Stimulated activated CD8-positive, alpha-beta memory T cell treated with anti-CD3 and anti-CD28 coated beads, Interleukin-7, amount 100 ng/mL, for 1 hour (primary cell): ENCODE data around the gene AKTIP.
"Not testable (repeated sequence)": the region's sequence is repeated elsewhere in the genome, so short reads cannot be mapped to it uniquely, and the experiment has no call there.

Source experiments
- DNase-seq, 2 donors: peaks; one replicate each; pipeline ENCODE4 v3.0.0-alpha.2; 2020; ENCODE audit warnings: low read depth in 2 of 2

Gene AKTIP

DNA sequence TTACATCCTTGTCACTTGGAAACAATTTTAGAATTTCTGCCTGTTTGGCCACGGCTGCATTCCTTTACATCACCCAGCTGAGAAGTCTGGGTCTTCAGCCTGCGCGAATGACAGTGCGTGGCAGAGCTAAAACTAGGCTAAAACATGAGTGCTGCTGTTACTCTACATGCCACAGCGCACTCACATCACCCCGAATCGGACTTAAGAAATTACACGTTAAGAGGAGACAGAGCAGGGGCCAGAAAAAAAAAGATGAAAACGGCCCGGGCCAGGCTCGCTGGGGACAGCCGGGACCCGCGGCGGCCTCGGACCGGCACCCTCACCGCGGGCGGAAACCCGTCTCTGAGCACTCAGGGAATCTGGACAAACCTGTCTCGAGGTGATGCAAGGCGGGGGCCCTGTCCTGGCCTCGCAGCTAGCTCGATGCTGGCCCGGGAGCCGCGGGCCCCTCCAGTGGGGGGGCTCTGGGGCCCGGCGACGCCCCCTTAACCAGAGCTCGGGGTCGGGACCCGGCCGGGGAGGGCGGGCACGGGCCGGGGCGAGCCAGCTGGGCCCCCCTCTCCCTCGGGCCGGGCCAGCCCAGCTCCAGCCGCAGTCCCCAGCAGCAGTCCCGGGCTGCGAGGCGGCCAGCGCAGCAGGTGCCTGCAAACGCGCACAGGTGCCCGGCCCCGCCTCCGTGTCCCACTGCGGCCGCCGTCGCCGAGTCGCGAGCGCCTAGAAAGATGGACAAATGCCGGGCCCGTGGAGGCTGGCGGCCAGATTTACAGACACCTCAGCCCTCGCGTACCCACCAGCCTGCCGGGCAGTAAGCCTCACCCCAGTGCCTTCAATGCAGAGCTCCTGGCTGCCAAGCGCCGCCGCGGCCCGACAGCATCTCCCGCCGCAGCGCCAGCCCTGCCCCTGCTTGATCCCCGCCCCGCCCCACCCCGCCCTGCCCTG is at the start of gene AKTIP:
AKTIP (minus strand) TSS at position 879 of the 939 bp plus-strand sequence. CDS start 2,950 bp downstream, outside the sequence.
- DNase-seq: no peak

DNA sequence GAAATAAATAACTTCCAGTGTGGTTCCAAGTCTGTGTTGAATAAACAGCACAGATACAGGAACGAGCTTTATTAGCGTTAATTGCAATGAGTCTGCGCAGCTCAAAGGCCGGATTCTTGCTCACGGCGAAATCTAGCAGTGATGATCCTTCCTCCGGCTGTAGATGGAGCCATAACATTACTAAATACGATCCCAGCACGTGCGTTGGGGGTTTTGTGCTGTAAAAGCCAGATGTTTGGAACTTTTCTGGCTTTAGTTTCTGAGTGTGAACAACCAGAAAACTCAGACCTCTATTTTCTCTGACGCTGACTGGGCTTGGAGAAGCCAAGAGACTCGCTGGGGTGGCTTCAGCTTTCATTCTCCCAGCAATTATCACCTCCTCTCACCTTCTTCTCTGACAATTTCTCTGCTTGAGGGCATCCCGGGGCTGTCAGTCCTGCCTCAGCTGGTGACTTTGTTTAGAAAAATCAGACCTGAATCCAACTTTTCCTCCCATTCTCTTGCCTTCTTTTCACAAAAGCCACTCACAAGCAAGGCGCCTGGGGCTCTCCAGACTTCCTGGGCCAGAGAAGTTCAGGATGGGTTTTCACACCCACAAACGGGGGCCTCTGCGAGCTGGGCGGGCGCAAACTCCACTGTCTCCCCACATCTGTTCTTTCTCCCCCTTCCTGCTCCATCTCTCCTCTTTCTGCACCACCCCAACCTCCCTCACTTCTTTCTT is 47.1 kb upstream of the AKTIP start:
- peak; percentile 11 to 14 for DNase-seq

DNA sequence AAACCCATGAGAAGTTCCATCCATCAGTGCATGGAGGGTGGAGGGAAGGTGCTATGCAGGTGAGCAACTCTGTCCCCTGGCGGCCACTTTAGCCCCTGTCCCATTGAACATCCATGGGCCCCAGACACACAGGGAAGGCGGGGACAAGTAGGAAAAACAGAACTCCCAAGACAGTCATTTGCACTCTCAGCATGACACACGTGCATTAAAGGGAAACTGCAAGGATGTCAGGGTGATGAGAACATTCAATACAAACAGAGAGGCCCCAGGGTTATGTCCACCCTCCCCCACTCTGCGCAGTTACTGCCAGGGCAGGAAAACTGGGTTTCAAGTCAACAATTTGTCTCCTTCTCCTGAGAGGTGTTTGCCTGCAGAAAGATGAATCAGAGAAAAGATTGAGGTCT is 44.0 kb upstream of the AKTIP start:
- DNase-seq: no peak

DNA sequence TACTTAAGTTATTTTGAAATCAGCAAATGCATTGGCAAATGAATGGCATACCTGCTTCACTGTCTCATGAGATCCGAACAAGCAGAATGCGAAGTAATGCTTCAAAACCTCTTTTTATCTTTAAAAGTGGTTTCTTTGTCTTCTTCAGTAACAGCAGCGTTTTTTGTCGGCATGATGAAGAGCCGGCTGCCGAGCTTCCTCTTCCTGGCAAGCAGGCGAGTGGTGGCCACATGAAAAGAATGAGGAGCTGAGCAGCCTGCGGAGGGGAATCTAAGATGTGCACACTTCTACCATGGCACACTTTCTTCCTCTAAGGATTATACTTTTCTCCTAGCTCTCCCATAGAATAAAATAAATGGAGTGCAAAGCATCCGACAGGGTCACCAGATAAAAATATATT is 42.4 kb upstream of the AKTIP start:
- peak in 1 of 2 donors; percentile 8 for DNase-seq

DNA sequence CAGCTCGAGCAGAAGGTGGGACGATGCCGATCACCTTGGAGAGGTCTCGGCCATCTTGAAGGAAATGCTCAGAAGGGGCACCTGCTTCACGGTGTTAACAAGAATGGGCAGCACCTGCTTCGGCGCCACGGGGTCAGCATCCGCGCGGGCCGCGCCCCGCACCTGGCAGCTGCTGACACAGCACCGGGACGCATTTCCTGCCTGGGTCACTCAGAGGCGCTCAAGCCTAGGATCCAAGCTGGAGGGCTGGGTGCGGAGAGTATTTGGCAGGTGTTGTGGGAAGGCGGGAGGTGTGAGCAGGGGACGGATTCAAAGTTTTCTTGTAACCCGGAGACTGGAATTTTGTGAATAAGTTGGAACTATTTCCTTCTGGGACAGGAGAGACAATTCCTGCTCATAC is 39.3 kb upstream of the AKTIP start:
- no peak for DNase-seq

DNA sequence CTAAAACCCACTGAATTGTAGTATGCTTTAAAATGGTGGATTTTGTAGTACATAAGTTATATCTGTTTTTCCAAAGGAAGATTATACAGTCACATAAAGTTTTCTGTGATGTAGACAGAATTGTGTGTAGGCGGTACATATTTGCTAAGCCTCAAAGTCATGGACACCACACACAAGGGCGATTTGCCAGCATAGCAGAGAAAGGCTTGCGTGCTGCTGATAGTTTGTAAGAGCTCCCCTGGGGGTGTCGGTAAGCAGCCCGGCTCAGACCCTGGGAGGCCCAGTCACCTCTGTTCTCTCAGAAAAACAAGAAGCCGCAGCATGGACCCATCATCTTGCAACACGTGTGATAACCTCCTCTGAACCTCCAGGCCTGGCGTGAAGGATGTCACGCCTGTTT is 38.3 kb upstream of the AKTIP start:
- no peak for DNase-seq

DNA sequence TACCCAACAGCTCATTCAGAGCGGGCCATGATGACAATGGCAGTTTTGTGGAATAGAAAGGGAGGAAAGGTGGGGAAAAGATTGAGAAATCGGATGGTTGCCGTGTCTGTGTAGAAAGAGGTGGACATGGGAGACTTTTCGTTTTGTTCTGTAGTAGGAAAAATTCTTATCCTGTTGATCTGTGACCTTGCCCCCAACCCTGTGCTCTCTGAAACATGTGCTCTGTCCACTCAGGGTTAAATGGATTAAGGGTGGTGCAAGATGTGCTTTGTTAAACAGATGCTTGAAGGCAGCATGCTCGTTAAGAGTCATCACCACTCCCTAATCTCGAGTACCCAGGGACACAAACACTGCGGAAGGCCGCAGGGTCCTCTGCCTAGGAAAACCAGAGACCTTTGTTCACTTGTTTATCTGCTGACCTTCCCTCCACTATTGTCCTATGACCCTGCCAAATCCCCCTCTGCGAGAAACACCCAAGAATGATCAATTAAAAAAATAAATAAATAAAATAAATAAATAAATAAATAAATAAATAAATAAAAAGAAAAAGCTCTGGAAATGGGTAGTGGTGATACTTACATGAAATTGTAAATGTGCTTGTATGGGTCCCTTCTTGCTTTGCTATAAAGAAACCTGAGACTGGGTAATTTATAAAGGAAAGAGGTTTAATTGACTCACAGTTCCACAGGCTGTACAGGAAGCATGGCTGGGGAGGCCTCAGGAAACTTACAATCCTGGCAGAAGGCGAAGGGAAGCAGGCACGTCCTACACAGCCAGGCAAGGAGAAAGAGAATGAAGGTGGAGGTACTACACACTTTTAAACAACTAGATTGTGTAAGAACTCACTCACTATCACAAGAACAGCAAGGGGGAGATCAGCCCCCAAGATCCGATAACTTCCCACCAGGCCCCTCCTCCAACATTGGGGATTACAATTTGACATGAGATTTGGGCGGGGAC is 37.0 kb upstream of the AKTIP start:
- not testable (repeated sequence) for DNase-seq

DNA sequence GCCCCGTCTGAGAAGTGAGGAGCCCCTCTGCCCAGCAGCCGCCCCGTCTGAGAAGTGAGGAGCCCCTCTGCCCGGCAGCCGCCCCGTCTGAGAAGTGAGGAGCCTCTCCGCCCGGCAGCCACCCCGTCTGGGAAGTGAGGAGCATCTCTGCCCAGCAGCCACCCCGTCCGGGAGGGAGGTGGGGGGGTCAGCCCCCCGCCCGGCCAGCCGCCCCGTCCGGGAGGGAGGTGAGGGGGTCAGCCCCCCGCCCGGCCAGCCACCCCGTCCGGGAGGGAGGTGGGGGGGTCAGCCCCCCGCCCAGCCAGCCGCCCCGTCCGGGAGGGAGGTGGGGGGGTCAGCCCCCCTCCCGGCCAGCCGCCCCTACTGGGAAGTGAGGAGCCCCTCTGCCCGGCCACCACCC is 36.3 kb upstream of the AKTIP start:
- not testable (repeated sequence) for DNase-seq

DNA sequence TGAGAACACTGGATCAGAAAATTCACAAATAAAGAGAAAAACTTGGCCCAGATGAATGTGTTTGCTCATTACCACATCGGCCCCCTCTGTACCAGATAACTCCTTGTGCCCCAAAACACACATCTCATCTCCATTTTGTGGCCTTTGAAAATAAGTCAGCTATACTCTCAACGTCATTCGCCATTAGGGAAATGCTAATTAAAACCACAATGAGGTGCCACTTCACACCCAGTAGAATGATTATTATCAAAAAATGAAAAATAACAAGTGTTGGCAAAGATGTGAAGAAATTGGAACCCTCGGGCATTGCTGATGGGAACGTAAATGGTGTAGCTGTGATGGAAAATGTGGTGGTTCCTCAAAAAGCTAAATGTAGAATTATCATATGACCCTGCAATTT is 34.6 kb upstream of the AKTIP start:
- DNase-seq: no peak

DNA sequence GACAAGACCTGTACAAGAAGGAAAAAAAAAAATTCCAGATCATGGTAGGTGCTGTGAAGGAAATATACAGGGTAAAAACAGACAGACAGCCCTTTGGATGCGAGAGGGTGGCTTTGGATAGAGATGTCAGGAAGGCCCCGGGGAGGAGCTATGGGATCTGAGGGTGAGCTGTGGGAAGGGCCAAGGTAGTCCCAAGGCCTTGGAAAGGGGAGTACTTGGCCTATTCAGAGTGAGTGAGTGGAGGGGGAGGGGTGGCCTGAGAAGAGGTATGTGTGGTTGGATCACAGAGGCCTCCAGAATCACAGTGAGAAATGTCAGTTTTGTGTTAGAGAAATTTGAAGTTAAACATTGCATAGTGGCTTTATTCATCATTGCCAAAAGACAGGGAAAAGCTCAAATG is 31.2 kb upstream of the AKTIP start:
- DNase-seq: no peak

DNA sequence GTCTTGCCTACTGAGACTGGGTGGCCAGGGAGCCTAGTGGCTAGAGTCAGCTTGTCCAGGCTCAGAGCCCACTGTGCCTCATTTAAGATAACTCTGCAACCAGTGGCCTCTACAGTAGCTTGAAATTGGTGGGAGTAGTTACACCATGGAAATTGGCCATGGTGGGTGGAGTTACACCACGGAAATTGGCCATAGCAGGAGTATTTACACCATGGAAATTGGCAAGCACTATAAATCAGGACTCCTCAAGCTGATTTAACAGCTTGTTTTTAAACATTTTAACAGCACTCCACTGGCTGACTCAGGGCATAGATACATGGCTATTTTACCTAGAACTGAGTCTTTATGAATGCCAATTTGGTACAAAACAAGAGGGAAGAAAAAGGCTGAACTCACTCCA is 27.7 kb upstream of the AKTIP start:
- no peak for DNase-seq

DNA sequence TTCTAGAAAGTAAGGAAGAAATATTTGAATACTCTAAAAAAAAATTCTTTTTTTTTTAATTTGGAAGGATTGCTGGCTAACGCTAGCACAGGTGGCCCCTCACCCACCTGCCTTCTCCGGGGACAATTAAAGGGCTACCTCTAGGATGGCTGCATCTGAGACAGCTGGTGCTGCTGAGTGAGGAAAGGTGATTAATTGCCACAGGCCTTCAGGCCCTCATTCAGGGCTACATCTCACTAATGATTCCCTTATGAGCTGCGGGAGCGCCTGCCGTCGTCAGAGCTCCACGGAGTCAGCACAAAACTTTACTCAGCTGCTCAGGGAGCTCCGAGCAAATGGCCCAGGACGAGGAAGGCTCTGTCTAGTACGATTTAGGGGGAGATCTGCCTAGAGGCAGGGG is 27.0 kb upstream of the AKTIP start:
- no peak for DNase-seq

DNA sequence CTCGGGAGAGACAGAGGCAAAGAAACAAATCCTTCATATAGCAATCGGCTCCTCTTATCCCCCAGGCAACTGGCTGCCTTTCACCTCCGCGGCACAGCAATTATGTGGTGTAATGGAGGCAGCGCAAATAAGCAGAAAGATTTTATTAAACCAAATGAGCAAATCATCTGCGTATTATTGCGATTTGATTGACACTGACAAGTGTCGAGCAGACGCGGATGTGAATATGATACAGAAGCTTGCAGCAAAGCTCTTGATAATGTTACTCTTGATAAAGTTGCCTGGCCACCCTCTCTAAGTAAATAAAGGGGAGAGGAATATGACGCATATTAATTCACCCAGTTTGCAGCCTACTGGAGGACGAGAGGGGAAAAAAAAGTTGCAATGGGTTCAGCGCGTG is 26.5 kb upstream of the AKTIP start:
- no peak for DNase-seq

DNA sequence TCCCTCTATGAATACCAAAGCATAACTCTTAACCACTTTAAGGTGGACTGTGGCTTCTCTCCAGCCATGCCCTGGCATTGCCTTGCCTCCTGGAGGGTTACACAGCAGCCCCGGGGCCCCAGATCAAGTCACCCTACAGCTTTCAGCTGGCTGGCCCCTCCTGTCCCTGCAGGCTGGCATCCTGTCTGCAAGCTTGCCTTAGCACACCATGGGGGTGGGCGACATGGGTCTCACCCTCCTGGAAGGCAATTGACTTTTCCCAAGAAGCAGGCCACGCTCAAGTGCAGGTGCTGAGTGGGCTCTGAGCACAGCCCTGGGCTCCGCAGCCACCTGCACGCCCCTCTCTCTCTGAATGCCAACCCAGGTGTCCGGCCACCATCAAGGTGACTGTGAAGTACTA is 25.8 kb upstream of the AKTIP start:
- no peak for DNase-seq

DNA sequence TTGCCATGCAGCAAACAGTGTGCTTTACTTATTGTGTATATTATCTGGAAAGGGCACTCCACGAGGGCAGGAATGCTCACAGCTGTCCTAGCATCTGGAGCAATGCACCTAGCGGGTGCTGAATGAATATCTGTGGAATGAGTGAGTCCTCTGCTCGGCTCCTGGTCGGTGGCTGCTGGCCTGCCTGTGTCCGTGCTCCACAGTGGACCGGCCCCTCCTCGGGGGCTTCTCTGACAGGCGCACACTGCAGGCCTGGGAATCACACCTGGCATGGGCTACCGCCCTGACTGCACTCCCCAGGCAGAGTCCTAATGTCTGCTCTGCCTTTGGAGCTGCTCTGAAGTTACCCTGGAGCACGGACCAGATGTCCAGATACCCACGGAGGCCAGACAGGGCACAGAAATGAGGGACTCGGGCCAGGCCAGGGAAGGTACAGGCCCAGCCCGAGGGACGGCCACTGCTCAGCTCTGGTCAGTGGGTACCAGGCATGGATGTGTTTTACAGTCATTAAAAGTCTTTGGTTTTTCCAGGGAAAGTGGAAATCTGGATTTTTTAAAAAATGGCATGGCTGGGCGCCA is 21.1 kb upstream of the AKTIP start:
- DNase-seq: no peak

DNA sequence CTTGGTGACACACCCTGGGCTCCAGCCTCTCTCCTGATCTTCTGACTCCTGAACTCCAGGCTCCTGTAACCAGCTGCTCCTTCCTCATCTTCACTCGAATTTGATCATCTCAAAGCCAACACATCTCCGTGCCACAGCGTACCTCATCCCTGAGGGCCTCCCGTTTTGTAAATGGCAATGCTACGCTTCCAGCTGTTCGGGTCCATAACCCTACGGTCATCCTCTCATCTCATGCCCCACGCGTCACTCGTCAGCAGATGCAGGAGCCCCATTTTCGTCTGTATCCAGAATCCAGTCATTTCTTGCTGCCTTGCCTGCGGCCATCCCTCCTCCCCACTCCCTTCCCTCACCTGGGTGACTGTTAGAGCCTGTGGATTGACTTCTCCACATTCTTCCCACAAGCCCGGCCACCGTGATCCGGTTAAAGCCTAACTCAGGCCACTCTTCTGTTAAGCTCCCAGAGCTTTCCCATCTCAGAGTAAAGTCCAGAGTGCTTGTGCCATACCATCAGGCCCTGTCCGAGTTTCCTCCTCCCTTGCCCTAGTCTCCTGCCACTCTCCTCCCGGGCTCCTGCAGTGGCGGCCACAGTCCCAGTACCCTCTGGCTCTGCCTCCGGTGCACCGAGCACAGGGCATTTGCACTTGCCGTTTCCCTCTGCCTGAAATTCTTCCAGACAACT is 20.3 kb upstream of the AKTIP start:
- no peak for DNase-seq

DNA sequence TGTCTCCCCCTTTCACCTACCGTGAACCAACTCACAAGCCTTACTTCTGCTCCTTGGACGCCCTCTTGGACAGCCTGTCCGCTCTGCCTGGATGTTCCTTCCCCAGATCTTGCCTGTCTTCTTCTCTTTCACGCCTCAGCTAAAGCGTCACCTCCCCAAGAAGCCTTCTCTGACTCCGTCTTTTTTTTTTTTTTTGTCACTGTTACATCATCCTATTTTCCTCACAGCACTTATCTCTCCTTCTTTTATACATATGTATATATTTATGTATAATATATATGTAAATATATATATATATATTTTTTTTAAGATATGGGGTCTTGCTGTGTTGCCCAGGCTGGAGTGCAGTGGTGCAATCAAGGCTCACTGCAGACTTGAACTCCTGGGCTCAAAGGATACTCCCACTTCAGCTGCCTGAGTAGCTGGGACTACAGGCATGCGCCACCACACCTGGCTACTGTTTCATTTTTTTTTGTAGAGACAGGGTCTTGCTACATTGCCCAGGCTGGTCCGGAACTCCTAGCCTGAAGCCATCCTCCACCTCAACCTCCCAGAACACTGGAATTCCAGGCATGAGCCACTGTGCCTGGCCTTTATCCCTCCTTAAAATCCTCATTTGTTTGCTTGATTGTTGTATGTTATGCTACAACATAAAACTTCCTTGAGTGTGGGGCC is 16.5 kb upstream of the AKTIP start:
- no peak for DNase-seq

DNA sequence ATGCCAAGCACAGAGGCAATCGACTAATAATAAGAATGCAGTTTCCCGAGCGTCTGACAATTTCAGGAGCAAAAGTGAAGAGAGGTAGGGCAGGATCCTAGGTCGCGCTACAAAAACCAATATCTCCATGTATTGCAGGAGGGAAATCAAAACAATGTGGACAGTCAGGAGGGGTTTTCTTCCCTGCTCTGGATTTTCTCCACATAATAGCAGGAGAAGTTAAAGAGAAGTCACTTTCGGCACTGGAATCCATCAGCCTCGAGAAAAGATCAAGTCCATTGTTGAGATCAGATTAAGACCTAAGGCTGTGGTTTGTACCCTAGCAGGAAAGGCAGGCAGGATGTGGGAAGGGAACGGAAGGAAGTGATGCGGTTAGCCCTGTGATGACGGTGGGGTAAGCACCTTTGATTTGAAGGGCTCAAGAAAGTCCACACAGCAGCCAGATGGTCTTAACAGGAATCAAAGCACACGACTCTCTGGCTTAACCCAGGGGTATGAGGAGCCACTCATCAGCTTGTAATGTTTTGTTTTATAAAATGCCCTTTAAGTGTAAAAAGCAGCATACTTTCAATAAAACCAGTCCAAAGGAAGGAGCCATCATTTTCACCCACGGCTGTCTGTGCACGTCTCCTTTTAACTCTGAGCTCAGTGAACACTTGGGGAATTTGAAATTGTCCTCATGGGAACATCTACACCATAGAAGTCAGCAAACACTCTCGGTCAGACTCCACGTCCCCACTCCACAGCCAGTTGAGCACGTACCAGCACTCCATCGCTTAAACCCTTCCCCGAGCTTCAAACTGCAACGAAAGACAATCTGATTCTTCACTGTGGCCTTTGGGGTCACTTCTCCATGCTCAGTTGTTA is 15.8 kb upstream of the AKTIP start:
- DNase-seq: peak; percentile 53 to 60

DNA sequence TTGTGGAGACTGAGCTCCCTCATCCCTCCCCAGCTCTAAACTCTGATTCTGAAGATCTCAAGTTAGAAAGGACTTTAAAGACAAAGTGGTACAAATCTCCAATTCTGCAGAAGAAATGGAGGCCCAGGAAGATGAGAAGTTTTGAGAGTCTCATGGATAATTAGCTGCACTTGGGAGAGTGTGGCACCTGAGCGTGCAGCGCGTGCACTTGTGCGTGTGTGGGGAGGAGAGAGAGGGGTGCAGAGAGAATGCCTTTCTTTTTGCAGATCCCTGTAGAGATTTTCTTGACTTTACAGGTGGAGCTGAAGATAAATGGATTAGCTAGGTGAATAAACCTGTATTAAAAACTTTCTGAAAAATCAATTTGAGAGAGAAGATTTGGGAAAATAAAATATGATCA is 14.8 kb upstream of the AKTIP start:
- no peak for DNase-seq
